ENCODE results near the gene NDST3.
A peak's percentile ranks its signal among the peaks of the same experiment; 100 is the strongest.
"Not testable (repeated sequence)": the region's sequence is repeated elsewhere in the genome, so short reads cannot be mapped to it uniquely, and the experiment has no call there.

Gene NDST3

DNA sequence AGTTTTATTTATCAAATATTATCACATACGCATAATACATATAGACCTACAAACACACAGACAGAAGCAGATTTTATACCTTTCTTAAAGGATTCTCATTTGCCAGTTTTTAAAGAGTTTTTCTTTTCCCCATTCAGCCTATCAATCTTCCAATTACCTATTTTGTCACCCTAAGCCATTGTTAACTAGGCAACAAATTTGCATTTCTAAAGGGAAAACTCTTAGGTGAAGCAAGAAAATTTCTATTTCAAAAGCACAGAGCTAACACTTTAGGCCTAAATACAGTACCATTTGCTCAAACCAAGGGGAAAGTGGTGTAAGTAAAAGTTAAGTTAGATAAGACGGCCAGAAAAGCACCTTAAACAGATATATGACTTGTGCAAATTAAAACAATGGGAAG lies 156.6 kb downstream of the NDST3 start:
- DNase-seq = no peak

GRCh38 chr4:118193421-118193820 lies 159.1 kb downstream of the NDST3 start:
- DNase-seq = no peak

DNA sequence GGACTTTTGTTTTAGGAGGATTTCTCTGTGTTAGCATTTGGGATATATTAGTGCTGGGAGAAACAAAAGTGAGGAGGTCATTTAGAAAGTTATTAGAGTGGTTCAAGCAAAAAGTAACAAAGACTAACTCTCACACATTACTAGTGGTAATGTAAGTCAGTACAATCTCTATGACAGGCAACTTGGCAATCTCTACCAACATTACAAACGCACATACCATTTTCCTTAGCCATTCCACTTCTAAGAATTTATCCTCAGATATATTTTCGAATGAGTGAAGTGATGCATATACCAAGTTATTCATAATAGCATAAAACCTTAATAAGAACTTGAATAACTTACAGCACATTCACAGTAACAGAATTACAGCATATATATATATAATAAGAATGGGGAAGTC lies 172.3 kb downstream of the NDST3 start:
- DNase-seq = peak; percentile 1

DNA sequence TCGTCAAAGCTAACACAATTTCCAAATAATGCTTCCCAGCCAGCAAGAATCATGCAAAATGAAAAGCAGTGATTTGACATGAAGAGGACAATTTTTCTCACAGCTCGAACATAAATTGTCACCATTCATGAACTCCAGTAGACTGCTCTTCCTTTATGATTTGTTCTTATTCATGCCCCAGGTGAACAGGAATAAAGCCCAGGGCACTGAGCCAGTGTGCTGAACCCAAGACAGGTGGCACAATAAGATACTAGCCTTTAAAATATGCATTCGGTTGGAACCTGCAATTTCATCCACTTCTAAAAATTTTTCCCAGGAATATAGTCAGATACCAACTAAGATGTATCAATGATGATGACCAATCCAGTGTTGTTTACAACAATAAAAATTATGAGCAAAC lies 178.8 kb downstream of the NDST3 start:
- no peak for DNase-seq

DNA sequence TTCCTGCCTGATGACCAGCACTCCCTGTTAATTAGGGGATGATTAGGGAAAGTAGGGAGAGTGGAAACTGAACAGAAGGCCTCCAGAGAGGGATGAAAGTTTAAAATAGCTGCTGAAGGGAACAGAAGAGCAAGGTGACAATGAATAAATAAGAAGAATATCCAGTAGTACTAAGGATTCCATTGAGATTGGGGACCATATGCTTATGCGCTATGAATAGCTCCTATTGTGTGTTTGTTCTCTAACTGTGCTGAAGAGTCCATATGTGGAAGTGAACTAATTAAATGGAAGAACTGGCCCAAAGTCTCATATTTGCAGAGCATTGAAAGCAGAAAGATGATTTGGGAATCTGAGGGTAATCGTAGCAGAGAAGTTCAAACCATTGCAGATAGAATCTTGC lies 181.5 kb downstream of the NDST3 start:
- no peak for DNase-seq

DNA sequence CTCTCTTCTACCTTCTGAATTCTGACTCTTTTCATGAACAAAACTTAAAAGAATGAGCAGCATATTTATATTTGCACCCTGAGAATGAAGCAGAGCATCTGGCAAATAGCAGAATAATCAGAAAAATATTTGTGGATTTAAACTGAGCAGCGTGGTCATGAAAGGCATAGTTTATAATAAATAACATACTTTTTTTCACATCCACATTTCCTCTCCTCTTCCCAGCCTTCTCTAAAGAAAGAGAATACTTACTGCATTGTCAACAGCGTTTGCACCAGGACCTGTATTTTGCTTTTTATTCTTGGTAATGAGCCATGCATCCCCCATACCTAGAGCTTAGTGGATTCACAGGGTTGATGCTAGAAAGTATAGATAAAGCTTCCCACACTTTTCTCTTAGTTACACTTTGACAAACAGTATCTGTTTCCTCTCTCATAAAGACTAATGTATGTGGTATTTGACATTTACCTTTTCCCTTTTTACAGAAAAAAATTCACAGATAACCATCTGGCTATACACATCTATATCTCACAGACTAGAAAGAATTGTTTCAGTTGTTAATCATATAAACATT lies 187.0 kb downstream of the NDST3 start:
- no peak for DNase-seq

DNA sequence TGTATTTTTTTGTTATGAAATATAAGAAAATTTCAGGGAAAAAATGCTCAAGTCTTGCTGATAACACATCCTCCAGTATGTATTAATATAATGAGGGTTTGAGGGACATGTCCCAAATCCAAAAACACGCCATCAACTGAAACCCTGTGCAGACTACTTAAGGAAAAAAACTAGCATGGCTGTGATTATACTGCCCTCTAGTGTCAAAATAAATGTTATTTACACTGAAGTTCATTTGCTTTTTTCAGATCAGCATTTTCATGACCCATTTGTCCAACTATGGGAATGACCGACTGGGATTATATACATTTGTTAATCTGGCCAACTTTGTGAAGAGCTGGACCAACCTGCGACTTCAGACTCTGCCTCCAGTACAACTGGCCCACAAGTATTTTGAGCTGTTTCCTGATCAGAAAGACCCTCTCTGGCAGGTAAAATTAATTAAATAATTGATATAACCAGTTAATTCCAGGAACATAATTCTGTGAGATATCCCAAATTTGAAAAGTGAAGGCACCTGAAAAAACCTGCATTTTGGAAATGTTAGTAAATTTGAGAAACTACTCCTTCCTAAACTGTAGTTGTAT lies 190.1 kb downstream of the NDST3 start:
- peak; percentile 50 for DNase-seq

GRCh38 chr4:118225511-118225910 lies 191.2 kb downstream of the NDST3 start:
- DNase-seq = no peak

- DNase-seq = no peak
These were observed 192.2 kb downstream of the NDST3 start for GRCh38 chr4:118226311-118227010.

- DNase-seq = no peak
These were observed 201.4 kb downstream of the NDST3 start for GRCh38 chr4:118235566-118236120.

DNA sequence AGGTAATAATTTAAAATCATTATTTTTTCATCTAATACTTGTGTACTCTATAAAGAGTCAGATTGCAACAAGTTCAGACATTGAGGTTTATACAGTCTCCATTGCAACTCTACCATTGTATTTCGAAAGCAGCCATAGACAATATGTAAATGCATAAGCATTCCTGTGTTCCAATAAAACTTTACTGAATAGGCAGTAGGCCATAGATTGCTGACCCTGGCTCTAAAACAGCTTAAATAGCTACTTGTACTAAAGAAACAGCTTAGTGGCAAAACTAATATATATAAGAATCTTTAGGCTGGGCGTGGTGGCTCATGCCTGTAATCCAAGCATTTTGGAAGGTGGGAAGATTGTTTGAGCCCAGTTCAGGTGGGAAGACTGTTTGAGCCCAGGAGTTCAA lies 203.2 kb downstream of the NDST3 start:
- DNase-seq = no peak

DNA sequence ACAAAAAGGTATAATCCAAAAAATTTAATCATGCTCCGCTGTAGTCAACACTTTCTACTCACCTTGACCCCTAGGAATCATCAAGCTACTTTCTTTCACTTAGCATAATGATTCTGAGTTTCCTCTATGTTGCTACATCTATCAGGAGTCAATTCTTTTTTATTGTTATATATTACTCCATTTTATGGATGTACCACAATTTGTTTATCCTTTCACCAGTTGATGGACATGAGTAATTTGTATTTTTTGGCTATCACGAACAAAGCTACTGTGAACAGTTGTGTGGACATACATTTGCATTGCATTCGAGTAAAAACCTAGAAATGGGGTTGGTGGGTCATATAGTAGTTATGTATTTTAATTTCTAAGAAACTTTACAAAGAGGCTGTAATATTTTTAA lies 215.6 kb downstream of the NDST3 start:
- no peak for DNase-seq

GRCh38 chr4:118254368-118254767 lies 220.1 kb downstream of the NDST3 start:
- DNase-seq = no peak

- DNase-seq = no peak
These were observed 224.8 kb downstream of the NDST3 start for GRCh38 chr4:118259111-118259510.

DNA sequence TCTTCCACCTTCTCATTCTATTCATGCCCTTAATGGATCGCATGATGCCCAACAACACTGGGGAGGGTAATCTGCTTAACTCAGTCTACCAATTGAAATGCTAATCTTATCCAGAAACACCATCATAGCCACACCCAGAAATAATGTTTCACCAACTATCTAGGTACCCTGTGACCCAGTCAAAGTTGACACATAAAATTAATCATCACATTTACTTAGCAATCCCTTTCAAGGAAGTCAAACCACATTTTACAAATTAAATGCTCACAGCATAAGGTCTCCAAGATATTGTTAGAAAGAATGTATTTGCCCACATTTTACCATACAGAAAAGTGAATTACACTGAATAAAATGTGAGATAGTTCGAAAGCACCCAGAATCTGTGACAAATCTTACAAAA lies 226.0 kb downstream of the NDST3 start:
- no peak for DNase-seq

DNA sequence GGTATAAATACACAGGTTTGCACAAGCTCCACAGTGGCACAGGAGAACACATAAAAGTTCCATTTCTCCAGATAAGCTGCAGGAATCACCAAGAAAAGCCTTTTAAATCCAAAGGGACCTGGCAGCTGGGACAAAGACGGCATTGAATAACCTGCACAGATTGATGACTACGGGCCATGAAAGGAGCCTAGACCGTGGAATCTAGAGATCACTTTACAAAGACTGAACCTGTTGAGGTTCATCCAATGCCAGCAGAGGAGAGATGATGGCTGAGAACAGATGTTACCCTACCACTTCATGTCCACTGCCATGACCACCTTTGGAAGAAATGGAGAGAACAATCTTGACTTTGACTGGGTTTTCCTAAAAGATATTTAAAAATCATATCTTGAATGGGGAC lies 229.8 kb downstream of the NDST3 start:
- no peak for DNase-seq

GRCh38 chr4:118265312-118266144 lies 231.2 kb downstream of the NDST3 start:
- DNase-seq = no peak

DNA sequence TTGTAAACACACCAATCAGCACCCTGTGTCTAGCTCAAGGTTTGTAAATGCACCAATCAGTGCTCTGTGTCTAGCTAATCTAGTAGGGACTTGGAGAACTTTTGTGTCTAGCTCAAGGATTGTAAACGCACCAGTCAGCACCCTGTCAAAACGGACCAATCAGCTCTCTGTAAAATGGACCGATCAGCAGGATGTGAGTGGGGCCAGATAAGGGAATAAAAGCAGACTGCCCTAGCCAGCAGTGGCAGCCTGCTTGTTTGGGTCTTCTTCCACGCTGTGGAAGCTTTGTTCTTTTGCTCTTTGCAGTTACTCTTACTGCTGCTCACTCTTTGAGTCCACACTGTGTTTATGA lies 231.8 kb downstream of the NDST3 start:
- DNase-seq = not testable (repeated sequence)

DNA sequence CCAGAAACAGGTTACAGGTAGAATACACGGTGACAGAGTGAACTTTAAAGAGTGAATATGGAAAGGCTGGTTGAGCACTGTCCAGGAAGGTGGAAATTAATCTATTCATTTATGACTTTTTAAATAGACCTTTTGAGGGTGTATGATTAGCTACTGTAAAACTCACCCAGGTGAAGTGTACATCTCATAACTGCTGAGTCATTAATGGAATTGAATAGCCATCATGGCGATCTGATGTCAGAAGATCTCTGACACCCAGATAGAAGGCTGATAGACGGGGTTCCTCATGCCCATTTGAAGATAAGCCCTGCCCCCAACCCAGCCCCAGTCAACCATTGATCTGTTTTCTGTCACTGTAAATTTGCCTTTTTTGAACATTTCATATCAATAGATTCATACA lies 234.5 kb downstream of the NDST3 start:
- no peak for DNase-seq

DNA sequence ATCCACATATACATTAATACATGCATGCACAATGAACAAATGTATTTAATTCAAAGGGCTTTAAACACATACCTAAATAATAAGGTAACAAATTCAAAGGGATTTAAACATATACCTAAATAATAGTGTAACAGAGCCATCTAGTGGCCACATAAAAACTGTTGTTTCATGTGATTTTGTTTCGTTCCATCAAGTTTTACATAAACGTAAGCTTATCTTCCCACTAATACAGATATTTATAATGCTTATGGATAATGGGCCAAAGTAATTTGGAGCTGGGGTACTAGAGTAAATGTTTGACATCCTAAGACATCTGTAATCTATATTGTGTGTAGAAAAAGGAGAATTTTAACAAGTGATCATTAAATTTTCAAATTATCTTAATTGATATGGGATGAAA lies 236.2 kb downstream of the NDST3 start:
- DNase-seq = peak; percentile 39

DNA sequence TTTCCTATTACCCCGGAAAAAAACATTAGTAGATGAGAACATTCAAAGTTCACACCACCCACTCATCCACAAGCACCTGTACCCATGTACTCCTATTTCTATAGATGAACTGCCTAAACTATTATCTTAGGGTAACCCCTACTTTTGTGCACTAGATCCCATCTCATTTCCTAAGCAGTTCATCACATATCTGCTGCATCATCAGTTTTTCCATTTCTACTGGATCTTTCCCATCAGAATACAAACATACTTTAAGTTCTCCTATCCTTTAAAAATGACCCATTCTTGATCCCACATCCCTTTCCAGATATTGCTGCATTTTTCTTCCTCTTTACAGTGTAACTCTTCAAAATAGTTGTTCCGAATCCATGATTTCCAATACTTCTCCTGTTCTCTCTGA lies 237.5 kb downstream of the NDST3 start:
- DNase-seq = no peak

DNA sequence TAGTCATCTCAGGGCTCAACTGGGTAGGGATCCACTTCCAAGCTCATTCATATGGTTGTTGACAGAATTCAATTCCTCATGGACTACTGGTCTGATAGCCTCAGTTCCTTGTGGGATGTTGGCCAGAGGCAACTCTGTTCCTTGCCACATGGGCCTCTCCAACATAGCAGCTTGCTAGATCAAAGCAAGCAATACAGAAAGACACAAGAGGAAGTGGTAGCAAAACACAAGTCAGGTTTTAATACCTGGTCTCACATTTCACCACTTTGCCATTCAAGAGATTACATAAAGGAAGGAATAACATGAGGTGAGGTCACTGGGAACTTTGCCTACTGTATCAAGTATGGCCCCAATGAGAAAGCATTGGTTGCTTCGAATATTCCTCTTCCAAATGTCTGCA lies 239.4 kb downstream of the NDST3 start:
- no peak for DNase-seq

GRCh38 chr4:118276580-118276979 lies 242.3 kb downstream of the NDST3 start:
- no peak for DNase-seq

DNA sequence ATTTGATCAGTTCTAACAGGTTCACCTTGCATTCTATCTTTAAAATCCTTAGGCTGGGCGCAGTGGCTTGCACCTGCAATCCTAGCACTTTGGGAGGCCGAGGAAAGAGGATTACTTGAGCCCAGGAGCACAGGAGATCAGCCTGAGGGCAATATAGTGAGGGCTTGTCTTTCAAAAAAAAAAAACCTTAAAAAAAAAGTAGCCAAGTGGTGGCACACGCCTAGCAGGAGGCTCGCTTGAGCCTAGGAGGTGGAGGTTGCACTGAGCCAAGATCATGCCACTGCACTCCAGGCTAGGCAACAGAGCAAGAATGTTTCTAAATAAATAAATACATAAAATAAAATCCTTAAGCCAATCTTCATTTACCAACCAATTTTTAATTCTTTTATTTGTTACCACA lies 243.0 kb downstream of the NDST3 start:
- DNase-seq = no peak
